NCI-H1092 (cell line): ENCODE results near the gene LSAMP.

Experiments
- DNase-seq: peaks from one replicate; lab custom pipeline; 2025; lab: John Stamatoyannopoulos, UW

The LSAMP gene

DNA sequence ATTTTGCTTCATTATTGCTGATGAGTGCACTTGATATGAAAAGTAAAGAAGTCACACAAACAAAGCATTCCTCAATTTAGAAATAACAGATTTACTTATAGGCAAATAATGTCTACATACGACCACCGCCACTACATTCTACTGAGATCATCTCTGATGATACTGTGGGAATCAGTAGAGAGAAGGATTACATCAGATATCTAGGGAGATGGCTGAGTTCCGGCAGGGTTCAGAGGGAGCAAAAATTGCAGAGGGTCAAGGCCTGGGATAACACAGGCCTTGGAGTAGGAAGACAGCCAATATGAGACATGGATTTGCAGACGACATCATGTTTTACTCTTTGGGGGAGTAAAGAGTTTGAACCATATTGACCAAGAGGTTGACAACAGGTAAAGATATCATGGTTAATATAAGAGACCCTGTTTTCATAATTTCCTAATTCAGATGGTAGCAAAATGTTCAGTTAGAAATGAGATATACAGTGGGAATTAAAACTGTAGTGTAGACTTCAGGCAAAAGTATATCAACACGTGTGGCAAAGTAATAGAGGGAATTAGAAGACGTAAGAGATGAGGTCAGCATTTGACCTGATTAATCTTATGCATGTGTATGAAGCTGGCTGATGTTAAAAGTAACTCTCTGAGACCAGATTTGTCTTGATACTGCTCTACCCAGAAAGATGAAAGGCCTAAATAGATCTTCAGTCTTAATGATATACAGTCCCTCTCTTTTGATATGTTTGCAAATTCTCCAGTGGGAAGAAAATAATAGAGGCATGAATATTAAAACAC is 15.6 kb downstream of the LSAMP start:
- DNase-seq = no peak

GRCh38 chr3:116426036-116426435 is 19.3 kb downstream of the LSAMP start:
- no peak for DNase-seq

DNA sequence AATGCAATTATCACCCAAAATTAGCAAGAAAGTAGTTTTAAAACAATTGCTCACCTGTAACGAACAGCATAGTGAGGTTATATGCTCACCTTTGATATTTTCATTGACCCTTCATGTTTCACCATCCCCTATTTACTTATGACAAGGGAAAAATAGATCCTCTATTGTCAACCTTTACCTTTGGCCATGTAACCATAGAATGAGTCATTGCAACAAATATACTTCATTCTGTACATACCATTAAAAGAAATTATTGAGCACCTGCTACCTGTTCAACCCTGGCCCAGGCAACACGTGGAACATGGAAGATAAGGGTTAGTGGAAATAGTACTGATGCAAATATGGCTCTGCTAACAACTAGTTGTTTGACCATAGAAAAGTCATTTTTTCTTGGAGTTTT is 20.2 kb downstream of the LSAMP start:
- DNase-seq = no peak

DNA sequence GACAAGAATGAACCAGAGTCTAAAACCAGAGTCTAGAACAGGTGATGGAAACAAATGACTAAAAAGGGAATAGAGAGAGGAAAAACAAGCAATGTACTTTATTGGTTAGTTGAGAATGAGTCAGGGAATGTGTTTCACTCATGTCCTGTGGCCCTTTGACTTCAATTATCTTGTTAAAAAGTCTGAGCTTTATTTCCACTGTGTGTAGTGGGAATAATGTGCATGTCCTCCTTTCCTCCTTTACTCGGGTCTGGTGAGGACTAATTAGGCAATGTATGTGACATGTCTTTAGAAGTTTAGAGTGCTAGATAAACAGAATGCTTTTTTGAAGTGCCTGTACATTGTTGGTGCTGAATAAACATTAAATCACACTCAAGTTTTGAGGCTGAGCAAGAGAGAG is 21.3 kb downstream of the LSAMP start:
- no peak for DNase-seq

DNA sequence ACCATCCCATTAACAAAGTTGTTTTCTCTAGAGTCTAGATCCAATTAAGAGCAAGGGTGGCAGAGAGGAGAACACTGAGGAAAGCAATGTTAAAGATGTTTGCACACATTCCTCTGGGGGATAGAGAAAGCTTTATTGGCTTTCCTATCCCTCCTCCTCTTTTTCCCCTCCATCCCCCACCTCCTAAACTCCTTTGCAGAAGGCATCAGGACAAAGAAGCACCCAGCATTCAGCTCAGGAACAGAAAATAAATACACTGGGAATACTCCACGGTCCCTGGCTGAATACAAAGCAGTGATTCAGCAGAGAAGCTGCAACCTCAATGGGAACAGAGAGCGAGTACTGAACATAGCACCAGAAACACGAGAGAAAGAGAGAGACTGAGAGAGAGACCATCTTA is 21.9 kb downstream of the LSAMP start:
- DNase-seq = no peak

- DNase-seq = no peak
Measured at GRCh38 chr3:116417151-116417550, 28.1 kb downstream of the LSAMP start.

- DNase-seq = no peak
Measured at GRCh38 chr3:116413319-116413718, 32.0 kb downstream of the LSAMP start.

GRCh38 chr3:116408473-116408872 is 36.8 kb downstream of the LSAMP start:
- no peak for DNase-seq

GRCh38 chr3:116405231-116405630 is 40.1 kb downstream of the LSAMP start:
- no peak for DNase-seq

GRCh38 chr3:116399701-116400226 is 45.5 kb downstream of the LSAMP start:
- no peak for DNase-seq

DNA sequence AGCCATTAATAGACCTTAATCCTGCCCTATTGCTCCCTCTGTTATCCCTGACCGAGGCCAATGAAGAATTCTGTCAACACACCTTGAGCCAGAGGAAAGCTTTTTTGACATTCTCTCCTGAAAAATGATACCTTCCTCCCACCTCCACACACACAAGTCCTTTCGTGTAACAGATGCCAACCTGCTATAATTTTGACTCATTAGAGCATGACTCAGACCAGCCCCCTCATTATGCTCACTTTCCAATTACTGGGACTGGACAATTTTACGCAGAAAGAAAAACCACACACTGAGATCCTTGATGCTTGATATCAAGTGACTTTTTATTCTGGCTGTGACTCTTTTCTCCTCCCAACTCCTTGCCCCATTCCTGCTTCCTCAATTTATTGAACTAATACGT is 50.9 kb downstream of the LSAMP start:
- DNase-seq = peak; percentile 25

GRCh38 chr3:116393199-116393598 is 52.1 kb downstream of the LSAMP start:
- no peak for DNase-seq

- no peak for DNase-seq
Measured at GRCh38 chr3:116392291-116392690, 53.0 kb downstream of the LSAMP start.

GRCh38 chr3:116391296-116392201 is 53.7 kb downstream of the LSAMP start:
- DNase-seq = no peak

DNA sequence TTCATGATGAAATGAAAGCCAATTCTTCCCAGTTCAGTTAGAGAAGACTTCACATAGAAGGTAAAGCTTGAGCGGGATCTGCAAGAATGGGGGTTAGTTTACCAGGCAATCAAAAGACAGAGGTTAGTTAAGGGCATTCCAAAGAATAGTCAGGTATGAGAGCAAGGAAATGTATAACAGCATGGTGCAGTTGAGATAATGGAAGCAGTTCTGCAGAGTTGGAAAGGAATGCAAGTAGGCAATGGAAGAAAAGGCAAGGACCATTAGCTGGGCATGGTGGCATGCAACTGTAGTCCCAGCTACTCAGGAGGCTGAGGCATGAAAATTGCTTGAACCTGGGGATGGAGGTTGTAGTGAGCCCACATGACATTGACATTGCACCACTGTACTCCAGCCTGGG is 55.0 kb downstream of the LSAMP start:
- no peak for DNase-seq

GRCh38 chr3:116388867-116389385 is 56.4 kb downstream of the LSAMP start:
- DNase-seq = peak; percentile 20

DNA sequence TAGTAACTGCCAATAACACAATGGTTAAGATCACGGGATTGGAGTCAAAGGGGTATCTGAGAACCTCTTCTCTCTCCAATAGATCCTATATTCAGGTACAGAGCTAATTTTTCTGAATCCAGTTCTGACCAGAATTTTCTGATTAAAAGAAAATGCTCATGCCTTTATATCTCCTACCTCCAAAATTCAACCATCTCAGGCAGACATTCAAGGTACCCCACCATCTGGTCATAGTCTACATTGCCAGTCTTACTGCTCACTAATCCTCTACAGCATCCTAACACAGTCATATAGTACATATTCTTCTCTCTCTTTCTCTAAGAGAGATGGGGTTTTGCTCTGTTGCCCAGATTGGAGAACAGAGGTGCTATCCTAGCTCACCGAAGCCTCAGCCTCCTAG is 59.1 kb downstream of the LSAMP start:
- no peak for DNase-seq

GRCh38 chr3:116384717-116385116 is 60.6 kb downstream of the LSAMP start:
- DNase-seq = no peak

- DNase-seq = no peak
Measured at GRCh38 chr3:116378077-116378476, 67.2 kb downstream of the LSAMP start.

- DNase-seq = no peak
Measured at GRCh38 chr3:116374901-116375300, 70.4 kb downstream of the LSAMP start.

DNA sequence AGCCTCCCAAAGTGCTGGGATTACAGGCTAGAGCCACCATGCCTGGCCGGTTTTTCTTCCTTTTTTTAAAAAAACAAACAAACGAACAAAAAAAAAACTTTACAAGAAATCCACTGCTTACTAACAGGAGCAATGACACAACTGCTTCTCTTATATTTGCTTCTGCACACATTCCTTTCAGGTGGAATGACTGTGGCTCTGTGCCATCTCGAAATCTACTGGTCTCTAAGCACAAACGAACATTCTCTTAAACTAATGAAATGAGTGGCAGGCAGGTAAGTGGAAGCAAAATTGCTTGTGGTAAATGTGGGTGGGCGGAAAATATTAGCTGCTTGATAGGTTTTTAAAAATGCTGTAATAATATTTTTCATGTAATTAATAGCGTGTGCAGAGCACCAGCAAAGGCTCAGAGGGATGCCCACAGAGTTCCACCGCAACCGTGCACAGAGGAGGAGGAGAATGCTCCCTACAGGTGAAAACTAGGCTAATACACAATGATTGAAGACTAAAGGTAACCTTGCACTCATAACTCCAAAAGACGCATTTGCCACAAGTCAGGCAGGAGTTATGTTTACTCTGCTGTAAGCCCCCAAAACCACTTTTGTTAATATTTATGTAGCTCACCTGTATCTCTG is 77.4 kb downstream of the LSAMP start:
- DNase-seq = no peak

DNA sequence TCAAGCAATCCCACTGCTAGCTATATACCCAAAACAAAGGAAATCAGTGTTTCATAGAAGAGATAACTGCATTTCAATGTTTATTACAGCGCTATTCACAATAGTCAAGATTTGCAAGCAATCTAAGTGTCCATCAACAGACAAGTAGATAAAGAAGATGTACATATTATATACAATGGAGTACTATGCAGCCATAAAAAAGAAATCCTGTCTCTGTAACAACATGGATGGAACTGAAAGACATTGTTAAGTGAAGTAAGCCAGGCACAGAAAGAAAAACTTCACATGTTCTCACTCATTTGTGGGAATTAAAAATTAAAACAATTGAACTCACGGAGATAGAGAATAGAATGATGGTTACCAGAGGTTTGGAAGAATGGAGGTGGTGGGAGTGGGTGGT is 89.2 kb downstream of the LSAMP start:
- DNase-seq = no peak
